Left cardiac atrium (tissue), 4 donors: ENCODE results near the gene MBNL1. TPM values are rescaled to one million over a fixed set of nuclear protein-coding genes. Genes with fewer than 3 reads are reported as not detected.
"Not testable (repeated sequence)": the region's sequence is repeated elsewhere in the genome, so short reads cannot be mapped to it uniquely, and the experiment has no call there.

Experiments used
- ATAC-seq, 2 donors: fragments of 200-7000 bp; cut with Tn5 transposase; one replicate each; pipeline ENCODE4 v1.9.1; 2020; ENCODE audit warnings: mild to moderate bottlenecking in 2 of 2, moderate library complexity in 2 of 2
- DNase-seq: peaks from one replicate; pipeline ENCODE4 v3.0.0-alpha.2; 2020
- intact Hi-C, 2 donors: fragments of 100-400 bp; cut with DNase I; formaldehyde crosslinking; loops; one replicate each; pipeline versions ENCODE4 v1.14.1 to v1.15.1; 2022 to 2023
- total RNA-seq, 2 donors: library from RNA; stranded (reverse); fragmentation: NEBNext Ultra II Directional; extraction: Animal tissue kit (Norgen Biotek cat#: 25700); gene quantifications; one replicate each; pipeline ENCODE4 v1.2.1, GENCODE V29; 2021
- donor health status: DM: no; HTN: yes; CAD: no.
- donor health status: DM: no; HTN: yes; CAD: no; lungs with severe emphysema.
- donor health status: DM: yes; HTN: yes; CAD: no.
- donor health status: Dilated cardiomyopathy.

The MBNL1 gene
- total RNA-seq, 2 donors from 2014 or later = 141 to 154 TPM

DNA sequence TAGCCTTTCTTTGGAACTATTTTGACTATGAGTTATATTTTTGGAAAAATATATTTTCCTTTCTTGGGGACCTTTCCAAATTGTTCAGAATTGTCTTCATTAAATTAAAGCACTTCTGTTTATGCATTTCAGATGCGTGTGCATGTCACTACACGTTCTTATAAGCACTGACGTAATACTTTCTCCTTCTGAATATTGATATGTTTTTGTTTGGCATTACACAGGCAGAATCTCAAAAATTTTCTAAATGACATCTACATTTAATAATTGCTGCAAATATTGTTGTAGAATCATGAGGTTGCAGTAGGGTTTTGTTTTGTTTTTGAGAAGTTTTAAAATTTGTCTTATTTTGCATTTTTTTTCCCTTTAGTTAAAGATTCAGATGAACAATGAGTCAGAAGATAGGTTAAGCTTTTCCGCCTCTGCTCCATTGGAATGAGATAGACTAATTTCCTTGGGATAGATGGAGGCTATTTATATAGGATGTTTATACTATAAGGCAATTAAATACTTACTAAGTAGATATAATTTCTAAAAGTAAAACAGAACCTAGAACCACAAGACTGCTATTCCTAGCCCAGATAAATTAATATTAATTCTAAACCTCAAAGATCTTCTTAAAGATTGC lies 110.8 kb downstream of the MBNL1 start:
- DNase-seq (no peak), ATAC-seq (no peak)
- intact Hi-C loops = no loop called here

GRCh38 chr3:152380043-152380442 lies 111.3 kb downstream of the MBNL1 start:
- intact Hi-C loops = no loop called here
- DNase-seq (no peak), ATAC-seq (no peak)

DNA sequence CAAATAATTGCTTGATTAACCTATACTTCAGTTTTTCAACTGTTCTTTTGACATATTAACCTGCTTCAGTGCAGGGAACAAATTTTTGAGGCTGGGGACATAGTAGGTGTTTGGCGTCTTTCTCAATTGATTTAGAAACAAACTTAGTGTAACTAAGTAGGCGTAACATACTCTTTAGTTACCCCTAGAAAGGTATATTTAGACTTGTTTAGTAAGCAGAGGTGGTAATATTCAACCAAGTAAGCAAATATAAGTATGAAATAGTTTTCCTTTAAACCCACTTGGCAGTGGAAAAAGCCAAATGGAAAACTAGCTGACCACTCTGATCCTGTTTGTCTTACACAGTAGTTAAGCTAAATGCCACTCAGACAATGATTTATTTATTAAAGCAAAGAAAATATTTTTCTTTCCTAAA lies 113.2 kb downstream of the MBNL1 start:
- DNase-seq = no peak
- intact Hi-C loops = no loop called here
- ATAC-seq = no peak

DNA sequence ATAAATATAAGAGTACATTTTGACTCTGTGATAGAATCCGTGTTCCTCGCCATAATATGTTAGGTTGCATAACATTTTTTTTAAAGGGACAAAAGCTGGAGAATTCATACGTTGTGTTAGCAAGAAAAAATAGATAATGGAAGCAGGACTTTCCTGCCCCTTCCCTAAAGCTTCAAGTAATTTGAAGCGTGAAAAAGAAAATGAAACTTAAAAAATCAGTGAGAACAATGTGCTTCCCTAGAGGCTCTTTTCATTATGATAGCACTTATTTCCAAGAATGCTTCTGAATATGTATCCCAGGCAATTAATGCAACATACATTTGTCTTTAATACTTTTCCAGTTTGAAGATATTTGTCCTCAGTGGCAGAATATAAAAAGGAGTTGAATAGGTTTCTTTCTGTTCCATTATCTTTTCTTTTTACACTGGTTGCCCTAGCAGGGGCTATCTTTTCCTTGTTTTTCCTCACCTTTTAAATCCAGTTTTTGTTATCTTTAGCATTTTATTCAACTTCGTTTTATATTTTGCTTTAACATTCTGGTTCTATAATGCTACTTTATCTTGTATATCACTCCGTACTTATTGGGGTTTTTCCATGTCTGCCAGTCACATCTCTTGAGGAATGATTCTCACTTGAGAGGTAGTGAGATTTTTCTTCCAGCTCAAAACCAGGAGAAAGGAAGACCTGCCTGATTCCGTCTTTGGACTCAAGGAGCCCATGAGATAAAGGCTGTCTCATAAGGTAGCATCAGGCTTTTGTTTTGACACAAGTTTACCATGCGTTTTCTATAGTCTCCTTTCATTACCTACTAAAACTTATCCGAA lies 113.8 kb downstream of the MBNL1 start:
- DNase-seq (no peak), ATAC-seq (peak in 1 of 2 donors; percentile 12)
- intact Hi-C loops = no loop called here

DNA sequence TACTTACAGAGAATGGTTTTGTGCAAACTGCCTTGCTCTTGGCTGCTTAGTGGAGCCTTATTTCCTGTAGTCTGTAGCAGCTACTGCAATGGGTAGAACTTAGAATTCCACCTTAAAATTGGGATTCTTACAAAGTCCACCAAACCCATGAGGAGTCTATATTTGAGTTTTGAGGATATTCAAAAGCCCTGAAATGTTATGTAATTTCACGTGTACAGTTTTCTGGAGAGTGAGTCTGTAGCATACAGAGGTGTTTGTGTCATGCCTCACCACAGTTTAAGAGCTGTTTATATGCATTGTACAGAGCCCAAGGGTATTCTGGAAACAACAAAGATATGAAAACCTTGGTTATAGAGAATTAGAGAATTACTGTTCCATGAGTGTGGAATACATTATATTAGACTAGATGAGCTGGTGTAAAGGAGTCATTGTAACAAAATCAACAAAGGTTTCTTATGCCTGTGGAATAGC lies 114.4 kb downstream of the MBNL1 start:
- no peak for ATAC-seq
- intact Hi-C loops = no loop called here
- no peak for DNase-seq

DNA sequence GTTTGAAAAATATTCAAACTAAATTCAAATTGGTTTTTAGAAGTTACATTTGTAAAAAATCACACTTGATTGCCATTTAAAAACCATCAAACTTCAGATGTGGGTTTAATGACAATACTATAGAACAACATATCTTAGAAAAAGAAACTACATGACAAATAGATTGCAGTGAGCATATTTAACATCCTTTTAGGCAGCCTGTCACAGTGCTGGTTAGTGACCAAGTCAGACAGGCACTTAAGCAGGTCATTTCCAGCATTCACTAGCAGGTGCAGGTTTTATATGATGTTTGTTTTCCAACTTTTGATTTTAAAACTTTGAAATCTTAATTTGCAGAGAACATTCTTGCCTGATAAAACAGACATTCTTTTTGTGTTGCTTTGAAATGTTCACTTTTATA lies 115.7 kb downstream of the MBNL1 start:
- DNase-seq (no peak), ATAC-seq (no peak)
- intact Hi-C loops = no loop called here

GRCh38 chr3:152385761-152386160 lies 117.0 kb downstream of the MBNL1 start:
- intact Hi-C loops = no loop called here
- ATAC-seq (peak in 1 of 2 donors; percentile 40), DNase-seq (no peak)

- intact Hi-C loops = no loop called here
- ATAC-seq (no peak), DNase-seq (no peak)
These were observed 117.5 kb downstream of the MBNL1 start for GRCh38 chr3:152386208-152386607.

DNA sequence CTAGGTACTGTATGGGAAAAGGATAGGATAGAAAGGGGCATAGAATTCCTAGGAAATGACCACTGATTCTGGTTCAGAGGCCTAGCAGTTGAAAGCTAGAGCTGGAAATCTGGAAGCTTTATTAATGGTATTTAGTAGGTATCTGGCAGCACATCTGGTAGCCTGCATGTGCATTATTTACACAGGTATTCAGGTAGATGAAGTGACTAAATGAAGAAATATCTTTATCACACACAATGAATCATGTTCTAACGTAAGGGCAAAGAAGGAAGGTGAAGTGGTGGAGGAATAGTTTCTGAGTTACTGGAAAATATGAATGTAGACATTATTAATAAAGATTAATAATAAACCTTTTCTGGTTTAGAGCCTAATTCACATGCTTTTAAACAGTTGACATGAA lies 119.9 kb downstream of the MBNL1 start:
- intact Hi-C loops = no loop called here
- no peak for ATAC-seq

GRCh38 chr3:152389316-152389934 lies 120.7 kb downstream of the MBNL1 start:
- ATAC-seq (no peak), DNase-seq (no peak)
- intact Hi-C loops = no loop called here

More for the DNA sequence above, 119.9 kb downstream of the MBNL1 start:
- no peak for DNase-seq

- ATAC-seq (no peak), DNase-seq (no peak)
- intact Hi-C loops = no loop called here
These were observed 121.9 kb downstream of the MBNL1 start for GRCh38 chr3:152390647-152391046.

DNA sequence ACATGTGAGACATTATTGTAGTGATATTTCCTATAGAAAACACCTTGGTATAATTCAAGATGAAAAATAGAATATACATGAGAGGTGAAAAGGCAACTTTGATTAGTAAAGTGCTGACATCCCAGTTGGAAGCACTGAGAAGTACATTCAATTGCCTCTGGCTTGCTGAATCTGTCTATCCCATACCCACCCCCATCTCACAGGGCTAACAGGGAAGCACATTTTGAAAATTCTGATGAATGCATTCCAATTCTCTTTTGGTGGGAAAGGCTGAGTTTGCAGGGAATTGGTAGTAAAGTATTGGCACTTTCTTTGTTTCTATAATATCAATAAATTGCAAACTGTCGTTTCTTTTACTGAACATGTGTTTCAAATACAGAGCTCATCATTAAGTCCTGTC lies 122.9 kb downstream of the MBNL1 start:
- intact Hi-C loops = no loop called here
- DNase-seq (no peak), ATAC-seq (no peak)

- ATAC-seq = no peak
- intact Hi-C loops = no loop called here
These were observed 123.6 kb downstream of the MBNL1 start for GRCh38 chr3:152392272-152392880.

GRCh38 chr3:152394246-152394645 lies 125.5 kb downstream of the MBNL1 start:
- ATAC-seq = no peak
- intact Hi-C loops = no loop called here

More at GRCh38 chr3:152392272-152392880, 123.6 kb downstream of the MBNL1 start:
- DNase-seq = no peak

GRCh38 chr3:152395764-152396163 lies 127.0 kb downstream of the MBNL1 start:
- DNase-seq (no peak), ATAC-seq (no peak)
- intact Hi-C loops = no loop called here

More at GRCh38 chr3:152394246-152394645, 125.5 kb downstream of the MBNL1 start:
- DNase-seq = no peak

DNA sequence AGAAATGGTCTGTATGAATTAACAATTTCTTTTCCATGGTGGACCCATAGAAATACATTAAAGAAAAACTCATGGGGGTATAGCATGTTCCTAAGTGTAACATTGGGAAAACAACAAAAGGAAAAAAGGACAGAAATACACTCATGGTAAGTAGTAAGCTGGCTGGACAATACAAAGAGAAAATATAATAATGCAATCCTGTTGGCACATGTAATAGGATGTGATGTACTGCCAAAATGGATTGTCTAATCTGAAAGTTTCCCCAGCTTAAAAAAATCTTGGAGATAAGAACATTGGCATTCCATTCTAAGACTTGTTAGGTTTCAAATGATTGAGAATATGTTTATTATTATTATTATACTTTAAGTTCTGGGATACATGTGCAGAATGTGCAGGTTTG lies 128.1 kb downstream of the MBNL1 start:
- intact Hi-C loops = no loop called here
- no peak for DNase-seq
- ATAC-seq = peak in 1 of 2 donors; percentile 53

DNA sequence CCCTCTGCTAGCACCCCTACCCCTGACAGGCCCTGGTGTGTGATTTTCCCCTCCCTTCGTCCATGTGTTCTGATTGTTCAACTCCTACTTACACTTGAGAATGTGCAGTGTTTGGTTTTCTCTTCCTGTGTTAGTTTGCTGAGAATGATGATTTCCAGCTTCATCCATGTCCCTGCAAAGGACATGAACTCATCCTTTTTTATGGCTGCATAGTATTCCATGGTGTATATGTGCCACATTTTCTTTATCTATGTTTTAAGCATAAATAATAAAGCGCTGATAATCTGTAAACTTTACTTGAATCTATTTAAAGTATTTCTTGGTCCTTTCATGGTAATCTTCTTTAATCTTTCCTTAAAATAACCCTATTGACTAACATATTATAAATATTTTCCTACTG lies 128.6 kb downstream of the MBNL1 start:
- intact Hi-C loops, DNase-seq, ATAC-seq: not testable (repeated sequence)

DNA sequence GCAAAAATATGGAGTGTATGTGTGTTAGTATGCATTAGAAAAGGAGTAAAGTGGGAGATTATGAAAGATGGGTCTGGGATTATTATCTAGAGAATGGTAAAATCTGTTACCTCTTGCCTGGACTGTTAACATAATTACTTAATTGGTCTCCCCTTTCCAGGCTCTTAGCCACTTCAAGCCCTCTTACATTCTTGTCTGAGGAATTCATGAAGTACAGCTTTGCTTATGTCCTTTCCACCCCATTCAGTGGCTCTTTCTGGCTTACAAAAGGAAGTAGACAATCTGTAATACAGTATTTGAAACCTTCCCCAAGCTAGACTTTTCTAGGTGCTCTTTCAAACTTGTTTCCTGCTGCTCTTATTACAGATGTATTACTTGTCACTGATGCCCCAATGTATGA lies 129.8 kb downstream of the MBNL1 start:
- intact Hi-C loops = no loop called here
- ATAC-seq (peak in 1 of 2 donors; percentile 19), DNase-seq (no peak)

GRCh38 chr3:152399374-152399773 lies 130.6 kb downstream of the MBNL1 start:
- intact Hi-C loops = no loop called here
- ATAC-seq (peak in 1 of 2 donors; percentile 31), DNase-seq (no peak)

DNA sequence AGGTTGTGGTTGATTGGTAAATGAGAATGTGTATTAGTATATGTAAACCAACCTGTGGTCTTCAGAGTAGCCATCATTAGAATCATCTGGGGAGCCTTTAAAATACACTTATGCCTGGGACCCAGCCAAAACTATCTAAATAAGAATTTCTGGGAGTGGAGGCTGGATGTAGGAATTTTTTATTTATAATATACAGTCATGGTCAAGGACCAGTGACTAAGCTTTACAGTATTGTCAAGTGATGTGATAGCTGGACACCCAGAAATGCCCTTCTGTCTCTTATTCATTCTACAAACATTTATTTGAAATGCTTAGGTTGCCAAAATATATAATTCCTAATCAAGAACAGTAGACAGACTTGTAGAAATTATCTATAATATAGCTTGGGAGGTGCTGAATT lies 132.2 kb downstream of the MBNL1 start:
- DNase-seq = no peak
- intact Hi-C loops = loop anchor here in 1 of 2 donors (10.0 kb wide), 1 partner anchor 136 kb away; the partner anchor contains the start of gene MBNL1

More for the DNA sequence above, 132.2 kb downstream of the MBNL1 start:
- ATAC-seq = no peak
